HUES48 (cell line): Measurements from ENCODE around the gene YIPF7.
A peak's percentile ranks its signal among the peaks of the same experiment; 100 is the strongest.

Source experiments
- H3K27ac ChIP-seq: one replicate; pipeline ENCODE4 v1.7.0; 2013; ENCODE audit warnings: low read depth, low read length, inconsistent platforms
- H3K27me3 ChIP-seq: 2 replicates; pipeline ENCODE4 v1.6.1; 2013; ENCODE audit warnings: mild to moderate bottlenecking, low read length; ENCODE audit not compliant: control insufficient read depth, insufficient read depth
- H3K36me3 ChIP-seq: 2 replicates; pipeline ENCODE4 v1.6.1; 2013; ENCODE audit warnings: low read length; ENCODE audit not compliant: control insufficient read depth, insufficient read depth
- H3K4me1 ChIP-seq: 2 replicates; pipeline ENCODE4 v1.6.1; 2013; ENCODE audit warnings: mild to moderate bottlenecking, low read length; ENCODE audit not compliant: control insufficient read depth, insufficient read depth
- H3K4me3 ChIP-seq: 2 replicates; pipeline ENCODE4 v1.5.1; 2013; ENCODE audit warnings: mild to moderate bottlenecking, low read depth, low read length
- H3K9ac ChIP-seq: 2 replicates; pipeline ENCODE4 v1.6.1; 2013; ENCODE audit warnings: mild to moderate bottlenecking, low read depth, low read length, moderate library complexity
- H3K9me3 ChIP-seq: 2 replicates; pipeline ENCODE4 v1.6.1; 2013; ENCODE audit warnings: low read length; ENCODE audit not compliant: control insufficient read depth, insufficient read depth

Gene YIPF7

DNA sequence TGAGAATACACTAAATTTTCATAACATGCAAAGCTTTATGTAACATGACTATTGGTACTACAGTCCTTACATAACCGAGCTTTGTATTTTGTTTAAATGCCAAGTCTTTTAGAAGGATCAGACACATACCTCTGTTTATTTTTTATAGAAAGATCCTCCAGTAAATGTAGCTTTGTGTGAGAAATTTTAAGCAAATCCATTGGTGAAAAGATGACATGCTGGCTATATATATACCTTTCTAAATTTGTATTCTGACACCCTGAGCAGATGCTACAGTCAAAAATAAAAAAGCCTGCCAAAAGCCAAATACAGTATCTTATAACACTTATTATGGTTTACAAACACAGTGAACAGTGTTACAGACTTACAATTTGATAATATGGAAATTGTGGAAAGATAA, at the start of gene YIPF7:
YIPF7 (minus strand) TSS at position 201 of the 400 bp plus-strand sequence. CDS start 1,525 bp downstream, outside the sequence.
- H3K27ac ChIP-seq = no peak within 1 kb of the TSS
- H3K27me3 ChIP-seq = no peaks in the 10 kb centered on the region

DNA sequence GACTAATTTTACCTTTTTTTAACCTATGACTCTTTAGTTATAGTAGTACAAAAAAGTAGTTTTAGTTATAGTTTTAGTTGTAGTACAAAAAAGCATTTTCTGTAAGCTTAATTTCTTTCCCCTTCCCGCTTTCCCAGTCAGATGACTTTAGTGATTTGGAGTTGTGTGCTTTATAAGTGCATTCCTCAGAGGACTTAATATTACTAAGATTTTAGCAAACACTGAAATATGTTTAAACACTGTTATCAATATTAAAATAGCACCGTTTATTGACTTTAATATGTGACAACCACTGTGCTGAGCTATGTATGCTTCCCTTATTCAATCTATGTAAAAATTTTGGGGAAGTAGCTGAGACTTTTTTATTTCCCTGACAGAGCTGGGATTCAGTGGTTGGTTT, 49.6 kb upstream of the YIPF7 start:
- H3K9ac ChIP-seq = no peak overlapping the region
- no peaks in the 10 kb centered on the region for H3K4me1 ChIP-seq
- no peak overlapping the region for H3K4me3 ChIP-seq
- H3K36me3 ChIP-seq = peaks cover 67% of the 10 kb centered on the region
- no peaks in the 10 kb centered on the region for H3K9me3 ChIP-seq
- no peak overlapping the region for H3K27ac ChIP-seq
- H3K27me3 ChIP-seq = no peaks in the 10 kb centered on the region

More for the DNA sequence above, at the start of gene YIPF7:
- H3K4me3 ChIP-seq = no peak within 1 kb of the TSS
- no peaks in the 10 kb centered on the region for H3K4me1 ChIP-seq
- H3K9me3 ChIP-seq = no peaks in the 10 kb centered on the region
- H3K36me3 ChIP-seq = no peaks in the 10 kb centered on the region
- H3K9ac ChIP-seq = no peak within 1 kb of the TSS

DNA sequence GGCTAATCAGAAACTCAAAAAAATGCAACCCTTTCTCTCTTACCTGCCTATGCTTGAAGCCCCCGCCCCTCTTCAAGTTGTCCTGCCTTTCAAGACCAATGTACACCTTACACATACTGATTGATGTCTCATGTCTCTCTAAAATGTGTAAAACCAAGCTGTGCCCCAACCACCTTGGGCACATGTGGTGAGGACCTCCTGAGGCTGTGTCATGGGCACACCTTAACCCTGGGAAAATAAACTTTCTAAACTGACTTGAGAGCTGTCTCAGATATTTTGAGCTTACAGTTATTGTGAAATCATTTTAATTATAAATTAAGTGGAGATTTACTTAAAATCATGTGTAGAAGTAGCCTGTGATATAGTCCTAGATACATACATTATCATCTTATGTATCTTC, 49.0 kb upstream of the YIPF7 start:
- no peaks in the 10 kb centered on the region for H3K9me3 ChIP-seq
- H3K4me3 ChIP-seq = no peak overlapping the region
- H3K27me3 ChIP-seq = no peaks in the 10 kb centered on the region
- peaks cover 73% of the 10 kb centered on the region for H3K36me3 ChIP-seq
- no peak overlapping the region for H3K9ac ChIP-seq
- H3K4me1 ChIP-seq = no peaks in the 10 kb centered on the region
- H3K27ac ChIP-seq = no peak overlapping the region

DNA sequence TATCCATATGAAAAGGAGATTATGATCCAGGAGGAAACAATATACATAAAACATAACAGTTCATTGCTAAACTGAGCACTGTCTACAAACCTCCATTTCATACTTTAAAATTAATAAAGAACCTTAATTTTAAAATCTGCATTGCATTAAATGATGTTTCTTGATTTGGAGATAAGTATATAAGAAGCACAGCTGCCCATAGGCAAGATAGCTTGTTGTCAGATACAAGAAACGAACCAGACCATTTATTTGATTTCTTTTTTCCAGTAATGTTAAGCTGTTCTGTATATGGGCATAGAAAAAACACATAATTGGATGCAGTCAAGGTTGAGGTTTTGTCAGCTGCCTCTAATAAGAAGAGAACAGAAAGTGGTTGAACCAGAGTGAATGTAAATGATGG, 33.2 kb upstream of the YIPF7 start:
- peaks cover 3% of the 10 kb centered on the region; the same call in 1 of the 2 replicates for H3K4me1 ChIP-seq
- no peak overlapping the region for H3K9ac ChIP-seq
- H3K4me3 ChIP-seq = no peak overlapping the region
- H3K27me3 ChIP-seq = no peaks in the 10 kb centered on the region
- no peak overlapping the region for H3K27ac ChIP-seq
- H3K36me3 ChIP-seq = peaks cover 92% of the 10 kb centered on the region
- H3K9me3 ChIP-seq = no peaks in the 10 kb centered on the region

DNA sequence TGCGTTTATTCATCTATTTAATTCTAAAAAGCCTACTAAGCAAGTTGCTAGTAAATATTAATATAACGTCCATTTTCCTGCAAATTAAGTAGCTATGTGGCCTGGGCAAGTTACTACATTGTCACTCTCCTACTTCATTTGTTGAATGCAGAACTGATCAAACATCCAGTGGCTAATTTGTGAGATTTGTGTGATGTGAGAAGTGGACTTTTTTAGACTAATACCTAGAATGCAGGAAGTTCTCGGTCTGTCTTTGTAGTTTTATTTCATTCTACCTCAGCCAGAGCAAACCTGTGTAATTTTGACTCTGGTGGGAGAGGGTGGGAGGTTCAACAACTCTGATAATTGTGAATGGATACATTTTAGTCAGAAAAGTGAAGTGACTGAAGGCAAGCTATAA, 27.6 kb upstream of the YIPF7 start:
- Histone ChIP-seq H3K9me3 (no peaks in the 10 kb centered on the region), H3K4me1 (peaks cover 8% of the 10 kb centered on the region; the same call in 1 of the 2 replicates), H3K27ac (no peak overlapping the region), H3K4me3 (peak overlapping the region; percentile 97), H3K36me3 (peaks cover 36% of the 10 kb centered on the region), H3K27me3 (no peaks in the 10 kb centered on the region), H3K9ac (peak overlapping the region; percentile 98)

DNA sequence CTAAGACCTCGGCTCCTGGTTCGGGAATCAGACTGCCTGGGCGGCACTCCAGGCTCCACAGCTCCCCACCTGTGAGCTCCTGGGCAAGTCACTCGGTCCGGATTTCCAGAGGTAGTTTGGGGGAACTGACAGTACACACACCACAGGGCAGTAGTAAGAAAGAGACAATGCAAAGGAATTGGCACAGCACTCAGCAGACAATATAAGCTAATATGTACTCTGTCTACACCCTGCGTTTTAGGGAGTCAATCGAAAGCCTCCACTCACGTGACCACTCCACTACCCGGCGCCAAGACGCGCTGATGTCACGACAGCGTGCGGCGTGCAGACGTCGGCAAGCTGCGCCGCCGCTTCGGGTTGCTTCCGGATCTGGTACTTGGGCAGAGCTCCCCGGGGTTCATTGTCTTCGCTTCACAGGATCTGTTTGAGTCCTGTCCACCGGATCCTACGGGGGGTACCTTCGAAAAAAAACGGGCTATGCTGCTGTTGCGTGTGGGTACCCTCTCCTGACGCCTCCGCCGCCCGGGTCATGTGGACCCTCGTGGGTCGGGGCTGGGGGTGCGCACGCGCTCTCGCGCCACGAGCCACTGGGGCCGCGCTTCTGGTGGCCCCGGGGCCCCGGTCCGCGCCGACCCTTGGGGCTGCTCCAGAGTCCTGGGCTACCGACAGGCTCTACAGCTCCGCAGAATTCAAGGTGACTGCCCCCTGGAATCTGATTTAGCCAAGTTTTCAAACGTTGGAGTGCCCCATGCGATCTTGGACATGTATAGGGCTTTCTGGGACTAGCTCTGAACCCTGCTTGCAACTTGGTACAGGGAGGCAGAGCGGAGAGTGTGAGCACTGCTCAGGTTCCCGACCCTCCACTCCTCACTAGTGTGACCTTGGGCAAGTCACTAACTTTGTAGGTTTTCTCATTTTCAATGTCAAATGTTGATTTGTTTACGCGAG, 26.9 kb upstream of the YIPF7 start, which contains the start of gene GUF1:
GUF1 (plus strand) TSS at position 327 of the 948 bp plus-strand sequence; CDS start at position 530, 203 bp downstream.
- Histone ChIP-seq H3K4me1 (peaks cover 8% of the 10 kb centered on the region; the same call in 1 of the 2 replicates), H3K27ac (peak within 1 kb of the TSS; percentile 94), H3K27me3 (no peaks in the 10 kb centered on the region), H3K36me3 (peaks cover 29% of the 10 kb centered on the region), H3K9ac (peak within 1 kb of the TSS; percentile 98), H3K4me3 (peak within 1 kb of the TSS; percentile 97), H3K9me3 (no peaks in the 10 kb centered on the region)

DNA sequence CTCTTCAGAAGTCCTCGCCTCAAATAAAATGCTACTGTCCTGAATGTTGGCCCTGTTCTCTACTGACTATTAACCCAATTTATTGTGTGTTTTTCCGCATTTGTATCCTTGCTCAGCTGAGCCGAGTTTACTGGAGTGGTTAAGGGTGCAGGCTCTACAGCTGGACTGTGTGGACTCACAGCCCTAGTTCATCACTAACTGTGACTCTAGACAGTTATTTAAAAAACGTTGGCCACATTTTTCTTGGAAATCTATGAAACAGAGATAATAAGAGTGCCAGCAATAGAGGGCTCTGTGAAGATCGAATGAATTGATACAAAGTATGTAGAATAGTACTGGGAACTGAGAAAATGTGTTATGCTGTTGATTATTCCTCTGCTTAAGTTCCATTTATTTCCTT, 23.9 kb upstream of the YIPF7 start:
- H3K27ac ChIP-seq = no peak overlapping the region
- no peaks in the 10 kb centered on the region for H3K36me3 ChIP-seq
- no peaks in the 10 kb centered on the region for H3K27me3 ChIP-seq
- H3K4me3 ChIP-seq = no peak overlapping the region
- H3K9ac ChIP-seq = no peak overlapping the region
- H3K9me3 ChIP-seq = no peaks in the 10 kb centered on the region
- peaks cover 8% of the 10 kb centered on the region; the same call in 1 of the 2 replicates for H3K4me1 ChIP-seq

DNA sequence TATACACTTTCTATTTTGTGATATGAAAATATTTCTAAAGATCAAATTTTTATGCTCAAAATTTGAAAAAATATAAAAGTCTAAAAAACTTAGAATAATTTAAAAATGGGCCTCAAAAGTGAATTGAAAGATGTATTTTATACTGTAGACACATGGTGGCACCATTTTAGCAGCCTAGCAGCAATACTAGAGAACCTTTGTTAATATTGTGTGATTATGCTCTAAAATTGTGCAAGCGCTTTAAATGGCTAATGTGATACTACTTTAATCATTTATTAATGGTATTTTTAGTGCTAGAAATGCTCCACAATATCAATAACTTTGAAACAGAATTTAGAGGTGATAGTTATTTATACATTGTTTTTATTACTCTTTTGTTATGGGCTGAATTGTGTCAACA, 23.0 kb upstream of the YIPF7 start:
- Histone ChIP-seq H3K4me1 (peaks cover 3% of the 10 kb centered on the region; the same call in 1 of the 2 replicates), H3K9ac (no peak overlapping the region), H3K27ac (no peak overlapping the region), H3K4me3 (no peak overlapping the region), H3K36me3 (no peaks in the 10 kb centered on the region), H3K27me3 (no peaks in the 10 kb centered on the region), H3K9me3 (no peaks in the 10 kb centered on the region)

DNA sequence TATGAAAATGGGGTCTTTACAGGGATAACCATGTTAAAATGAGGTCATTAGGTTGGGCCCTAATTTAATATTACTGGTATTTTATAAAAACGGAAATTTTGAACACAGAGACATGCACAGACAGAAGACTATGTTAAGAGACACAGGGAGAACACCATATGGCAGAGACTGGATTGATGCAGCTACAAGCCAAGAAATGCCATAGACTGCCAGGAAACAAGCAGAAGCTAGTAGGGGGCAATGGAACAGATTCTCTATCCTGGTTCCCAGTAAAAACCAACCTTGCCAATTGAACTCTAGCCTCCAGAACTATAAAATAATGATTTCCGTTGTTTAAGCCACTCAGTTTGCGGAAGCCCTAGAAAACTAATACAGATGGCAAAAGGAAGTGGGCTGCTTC, 20.2 kb upstream of the YIPF7 start:
- Histone ChIP-seq H3K27ac (no peak overlapping the region), H3K9me3 (no peaks in the 10 kb centered on the region), H3K4me1 (no peaks in the 10 kb centered on the region), H3K4me3 (no peak overlapping the region), H3K9ac (no peak overlapping the region), H3K27me3 (no peaks in the 10 kb centered on the region), H3K36me3 (no peaks in the 10 kb centered on the region)

DNA sequence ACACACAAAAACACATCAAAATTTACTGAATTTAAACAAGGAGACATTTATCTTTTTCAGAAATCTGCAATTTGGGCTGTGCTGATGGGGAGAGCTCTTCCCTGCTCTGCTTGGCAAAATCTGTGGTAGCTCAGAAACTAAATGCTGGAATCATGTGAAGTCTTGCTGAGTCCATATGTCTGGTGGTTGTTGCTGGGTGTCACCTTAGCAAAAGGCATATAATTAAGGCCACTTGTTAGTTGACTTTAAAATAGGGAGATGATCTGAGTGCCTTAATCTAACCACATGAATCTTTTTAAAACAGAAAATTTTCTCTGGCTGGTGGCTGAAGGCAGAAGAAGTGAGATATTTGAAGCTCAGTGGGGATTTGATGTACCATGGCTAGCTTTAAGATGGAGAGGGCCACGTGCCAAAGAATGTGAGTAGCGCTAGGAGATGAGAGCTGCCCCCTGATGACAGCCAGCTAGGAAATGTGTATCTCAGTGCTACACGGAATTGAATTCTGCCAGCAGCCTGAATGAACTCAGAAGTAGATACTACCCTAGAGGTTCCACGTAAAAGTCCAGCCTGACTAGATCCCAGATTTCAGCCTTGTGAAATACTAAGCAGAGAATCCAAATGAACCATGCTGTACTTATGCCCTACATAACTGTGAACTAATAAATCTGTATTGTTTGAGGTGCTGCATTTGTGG, 19.2 kb upstream of the YIPF7 start:
- no peaks in the 10 kb centered on the region for H3K27me3 ChIP-seq
- H3K4me1 ChIP-seq = no peaks in the 10 kb centered on the region
- no peak overlapping the region for H3K27ac ChIP-seq
- no peaks in the 10 kb centered on the region for H3K36me3 ChIP-seq
- H3K4me3 ChIP-seq = no peak overlapping the region
- H3K9me3 ChIP-seq = no peaks in the 10 kb centered on the region
- H3K9ac ChIP-seq = no peak overlapping the region

DNA sequence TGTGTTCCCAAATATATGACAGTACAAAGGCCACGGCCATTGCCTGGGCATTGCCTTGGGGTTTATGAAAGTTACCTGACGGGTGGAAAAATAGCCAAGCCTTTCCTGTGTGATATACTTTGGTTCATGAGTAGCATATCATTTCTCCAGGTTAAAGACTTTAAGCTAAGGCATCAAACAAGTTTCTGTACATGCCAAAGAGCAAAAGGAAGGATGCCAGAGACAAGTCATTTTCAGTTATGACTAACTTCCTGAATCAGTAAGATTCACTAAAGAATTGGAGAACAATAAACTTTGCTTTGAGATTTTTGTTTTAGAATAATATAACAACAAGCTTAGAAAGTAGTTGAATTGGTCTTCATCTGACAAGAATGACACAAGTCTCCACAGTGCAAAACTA, 17.1 kb upstream of the YIPF7 start:
- Histone ChIP-seq H3K27me3 (no peaks in the 10 kb centered on the region), H3K4me1 (no peaks in the 10 kb centered on the region), H3K4me3 (no peak overlapping the region), H3K36me3 (no peaks in the 10 kb centered on the region), H3K9ac (no peak overlapping the region), H3K27ac (no peak overlapping the region), H3K9me3 (no peaks in the 10 kb centered on the region)
